Ectodermal cell (in vitro differentiated cells): Measurements from ENCODE around the gene TRMT44.

Experiments
- H3K27ac ChIP-seq: 2 replicates; pipeline ENCODE4 v1.7.0; 2013; ENCODE audit warnings: mild to moderate bottlenecking, low read depth, low read length; ENCODE audit not compliant: insufficient read depth, poor library complexity, severe bottlenecking
- H3K27me3 ChIP-seq: 2 replicates; pipeline ENCODE4 v1.7.0; 2013; ENCODE audit warnings: mild to moderate bottlenecking, low read length; ENCODE audit not compliant: insufficient read depth, control insufficient read depth, poor library complexity, severe bottlenecking
- H3K36me3 ChIP-seq: one replicate; pipeline ENCODE4 v1.7.0; 2013; ENCODE audit warnings: low read length; ENCODE audit not compliant: control insufficient read depth, insufficient read depth
- H3K4me1 ChIP-seq: one replicate; pipeline ENCODE4 v1.7.0; 2013; ENCODE audit warnings: low read length; ENCODE audit not compliant: control insufficient read depth, insufficient read depth
- H3K4me3 ChIP-seq: 2 replicates; pipeline ENCODE4 v1.7.0; 2013; ENCODE audit warnings: low read depth, low read length, control low read depth; ENCODE audit not compliant: insufficient read depth
- H3K9me3 ChIP-seq: 2 replicates; pipeline ENCODE4 v1.7.0; 2013; ENCODE audit warnings: mild to moderate bottlenecking, low read length, moderate library complexity; ENCODE audit not compliant: control insufficient read depth
- WGBS, 2 experiments: methylation state at CpG; one replicate each; pipeline ENCODE4 v1.1.7; 2013; ENCODE audit warnings: missing lambda C conversion rate in 2 of 2; 5-methylcytosine and 5-hydroxymethylcytosine counted together

TRMT44 gene

DNA sequence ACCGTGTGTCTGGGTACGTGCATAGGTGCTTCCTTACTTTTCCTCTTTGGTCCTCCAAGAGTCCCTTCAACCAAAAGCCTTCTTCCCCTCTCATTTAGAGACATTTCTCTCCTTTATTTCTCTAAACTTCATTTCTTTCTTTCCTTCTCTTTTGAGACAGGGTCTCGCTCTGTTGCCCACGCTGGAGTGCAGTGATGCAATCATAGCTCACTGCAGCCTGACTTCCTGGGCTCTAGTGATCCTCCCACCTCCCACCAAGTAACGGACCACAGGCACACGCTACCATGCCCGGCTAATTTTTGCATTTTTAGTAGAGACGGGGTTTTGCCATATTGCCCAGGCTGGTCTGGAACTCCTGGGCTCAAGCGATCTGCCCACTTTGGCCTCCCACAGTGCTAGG is 42.2 kb upstream of the TRMT44 start:
- H3K4me1 ChIP-seq: peaks cover 16% of the 10 kb centered on the region
- no peaks in the 10 kb centered on the region for H3K9me3 ChIP-seq
- no peak overlapping the region for H3K4me3 ChIP-seq
- H3K27me3 ChIP-seq: no peaks in the 10 kb centered on the region
- H3K27ac ChIP-seq: no peak overlapping the region
- no peaks in the 10 kb centered on the region for H3K36me3 ChIP-seq
- WGBS, 2 experiments: 92 to 94% methylated on average over 9 of the region's 9 CpGs

DNA sequence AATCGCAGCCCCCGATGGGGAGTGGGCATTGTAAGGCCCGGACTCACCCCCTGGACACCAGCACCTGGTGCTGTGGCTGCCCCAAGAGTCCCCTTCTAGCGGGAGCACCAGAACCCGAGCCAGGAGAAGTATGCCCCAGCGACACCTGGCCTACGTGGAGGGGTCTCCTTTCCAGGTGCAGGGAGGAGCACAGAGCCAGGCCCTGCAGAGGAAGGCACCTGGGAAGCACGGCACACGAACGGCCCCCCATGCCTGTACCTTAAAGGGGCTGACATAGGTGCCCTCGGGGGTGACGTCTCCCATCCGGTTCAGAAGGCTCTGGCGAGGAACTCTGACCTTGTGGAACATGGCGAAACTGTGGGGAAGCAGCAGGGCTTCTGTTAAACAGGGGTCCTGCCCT is 41.3 kb upstream of the TRMT44 start:
- no peaks in the 10 kb centered on the region for H3K9me3 ChIP-seq
- H3K27ac ChIP-seq: no peak overlapping the region
- H3K4me1 ChIP-seq: peaks cover 7% of the 10 kb centered on the region
- no peaks in the 10 kb centered on the region for H3K36me3 ChIP-seq
- H3K4me3 ChIP-seq: no peak overlapping the region
- no peaks in the 10 kb centered on the region for H3K27me3 ChIP-seq
- 91% methylated on average over 15 of the region's 15 CpGs for WGBS, 2 experiments

DNA sequence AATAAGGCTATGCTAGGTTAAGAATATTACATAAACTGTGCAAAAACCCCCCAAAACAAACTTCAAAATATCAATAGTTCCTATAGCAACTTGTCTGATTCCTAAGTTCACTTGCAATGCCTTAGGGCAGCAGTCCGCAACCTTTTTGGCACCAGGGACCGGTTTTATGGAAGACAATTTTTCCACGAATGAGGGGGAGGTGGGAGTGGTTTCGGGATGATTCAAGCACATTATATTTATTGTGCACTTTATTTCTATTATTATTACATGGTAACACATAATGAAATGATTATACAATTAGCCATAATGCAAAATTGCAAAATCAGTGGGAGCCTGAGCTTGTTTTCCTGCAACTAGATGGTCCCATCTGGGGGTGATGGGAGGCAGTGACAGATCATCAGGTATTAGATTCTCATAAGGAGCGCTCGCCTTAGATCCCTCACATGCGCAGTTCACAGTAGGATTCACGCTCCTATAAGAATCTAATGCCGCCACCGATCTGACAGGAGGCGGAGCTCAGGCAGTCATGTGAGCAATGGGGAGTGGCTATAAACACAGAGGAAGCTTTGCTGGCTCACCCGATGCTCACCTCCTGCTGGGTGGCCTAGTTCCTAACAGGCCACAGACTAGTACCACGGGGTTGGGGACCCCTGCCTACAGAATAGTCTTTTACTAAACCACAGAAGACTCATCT is 39.8 kb upstream of the TRMT44 start:
- WGBS, 2 experiments: 92 to 93% methylated on average over 11 to 12 of the region's 13 CpGs
- Histone ChIP-seq H3K36me3 (no peaks in the 10 kb centered on the region), H3K9me3 (no peaks in the 10 kb centered on the region), H3K4me3 (no peak overlapping the region), H3K27me3 (no peaks in the 10 kb centered on the region), H3K27ac (no peak overlapping the region), H3K4me1 (no peaks in the 10 kb centered on the region)

DNA sequence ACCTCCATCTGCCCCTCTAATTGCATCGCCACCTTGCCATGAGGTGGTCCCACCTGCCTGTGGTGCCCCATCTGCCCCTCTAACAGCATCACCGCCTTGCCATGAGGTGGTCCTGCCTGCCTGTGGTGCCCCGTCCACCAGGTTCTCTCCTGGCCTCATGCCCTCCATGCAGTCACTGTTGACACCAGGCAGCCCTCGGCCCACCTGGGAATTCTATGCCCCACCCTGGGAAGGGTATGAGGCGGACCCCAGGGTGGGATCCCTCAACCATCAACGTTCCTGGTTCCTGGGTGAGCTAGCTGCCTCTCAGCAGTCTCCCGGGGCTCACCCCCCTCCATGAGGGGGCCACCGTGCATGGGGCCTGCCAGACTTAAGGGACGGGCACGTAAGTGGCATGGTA is 38.9 kb upstream of the TRMT44 start:
- H3K4me1 ChIP-seq: no peaks in the 10 kb centered on the region
- H3K36me3 ChIP-seq: no peaks in the 10 kb centered on the region
- 93 to 95% methylated on average over 10 of the region's 10 CpGs for WGBS, 2 experiments
- no peak overlapping the region for H3K27ac ChIP-seq
- H3K27me3 ChIP-seq: no peaks in the 10 kb centered on the region
- no peaks in the 10 kb centered on the region for H3K9me3 ChIP-seq
- no peak overlapping the region for H3K4me3 ChIP-seq

DNA sequence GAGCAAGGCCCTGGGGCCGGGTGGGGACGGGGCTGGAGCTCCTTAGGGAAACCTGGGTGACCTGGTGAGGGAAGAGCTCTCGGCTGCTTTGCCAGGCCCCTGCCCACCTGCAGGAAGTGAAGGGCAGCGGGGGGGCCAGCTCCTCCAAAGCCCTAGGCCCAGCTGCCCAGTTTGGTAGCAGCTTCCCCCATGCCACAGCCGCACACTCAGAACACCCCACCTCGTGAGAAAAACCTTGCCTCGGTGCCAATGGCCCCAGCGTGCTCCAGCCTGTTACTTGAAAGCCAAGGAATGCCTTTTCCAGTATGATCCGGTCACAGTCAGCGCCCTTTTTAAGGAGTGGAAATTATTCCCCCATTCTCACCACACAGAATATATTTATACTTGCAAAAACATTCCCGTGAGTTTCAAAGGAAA is 38.4 kb upstream of the TRMT44 start:
- 90 to 91% methylated on average over 11 of the region's 11 CpGs for WGBS, 2 experiments
- Histone ChIP-seq H3K4me3 (no peak overlapping the region), H3K27ac (no peak overlapping the region), H3K9me3 (no peaks in the 10 kb centered on the region), H3K27me3 (no peaks in the 10 kb centered on the region), H3K4me1 (no peaks in the 10 kb centered on the region), H3K36me3 (no peaks in the 10 kb centered on the region)

DNA sequence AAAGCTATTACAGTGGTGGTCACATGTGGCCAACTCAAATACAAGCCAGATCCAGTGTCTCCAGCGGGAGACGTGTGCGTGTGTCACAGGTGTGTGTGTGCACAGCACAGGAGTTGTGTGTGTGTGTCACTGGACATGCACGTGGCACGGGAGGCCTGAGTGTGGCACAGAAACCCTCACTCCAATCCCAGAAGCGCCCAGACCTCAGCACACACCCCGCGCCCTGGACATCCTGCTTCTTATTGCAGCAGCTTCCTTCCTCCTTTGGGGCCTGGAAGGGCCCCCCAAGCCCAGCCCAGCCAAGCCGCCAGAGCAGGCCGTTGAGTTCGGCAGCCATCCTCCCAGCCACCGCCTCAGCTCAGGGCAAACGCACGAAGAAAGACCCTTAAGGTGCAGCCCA is 37.9 kb upstream of the TRMT44 start:
- H3K9me3 ChIP-seq: no peaks in the 10 kb centered on the region
- H3K4me3 ChIP-seq: no peak overlapping the region
- H3K36me3 ChIP-seq: no peaks in the 10 kb centered on the region
- H3K27me3 ChIP-seq: no peaks in the 10 kb centered on the region
- 92 to 94% methylated on average over 14 of the region's 14 CpGs for WGBS, 2 experiments
- H3K27ac ChIP-seq: no peak overlapping the region
- no peaks in the 10 kb centered on the region for H3K4me1 ChIP-seq

DNA sequence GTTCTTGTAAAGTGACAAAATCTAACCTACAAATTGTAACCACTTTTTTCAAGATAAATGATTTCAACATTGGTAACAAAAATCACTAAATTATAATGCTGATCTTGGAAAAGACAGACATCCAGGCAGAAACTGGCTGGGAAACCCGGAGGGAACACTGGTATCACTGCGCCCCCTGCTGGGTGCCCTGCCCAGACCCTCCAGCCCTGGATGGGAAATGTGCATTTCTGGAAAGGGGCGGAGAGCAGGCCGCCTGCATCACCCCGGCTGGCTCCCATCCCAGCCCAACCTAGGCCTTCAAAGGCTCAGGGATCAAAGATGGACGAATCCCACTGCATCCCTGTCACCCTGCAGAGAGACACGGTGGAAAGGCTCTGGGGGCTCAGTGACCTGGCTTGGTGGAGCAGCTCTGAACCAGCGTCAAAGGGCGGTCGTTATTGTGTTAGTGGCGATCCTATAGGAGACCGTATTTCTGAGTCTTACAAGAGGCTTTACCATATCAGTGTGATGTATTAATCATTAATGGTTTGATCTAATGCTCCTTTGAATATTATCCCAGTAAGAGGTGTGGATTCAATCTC is 37.3 kb upstream of the TRMT44 start:
- no peak overlapping the region for H3K4me3 ChIP-seq
- no peaks in the 10 kb centered on the region for H3K9me3 ChIP-seq
- H3K27ac ChIP-seq: no peak overlapping the region
- WGBS, 2 experiments: 55 to 60% methylated on average over 12 of the region's 12 CpGs
- no peaks in the 10 kb centered on the region for H3K27me3 ChIP-seq
- no peaks in the 10 kb centered on the region for H3K36me3 ChIP-seq
- H3K4me1 ChIP-seq: no peaks in the 10 kb centered on the region

- H3K9me3 ChIP-seq: no peaks in the 10 kb centered on the region
- H3K4me3 ChIP-seq: no peak overlapping the region
- no peaks in the 10 kb centered on the region for H3K27me3 ChIP-seq
- 89% methylated on average over 13 of the region's 13 CpGs for WGBS, 2 experiments
- H3K36me3 ChIP-seq: no peaks in the 10 kb centered on the region
- H3K4me1 ChIP-seq: no peaks in the 10 kb centered on the region
- H3K27ac ChIP-seq: no peak overlapping the region
These were observed 36.6 kb upstream of the TRMT44 start for GRCh38 chr4:8403976-8404375.

GRCh38 chr4:8404791-8405515 is 35.6 kb upstream of the TRMT44 start:
- Histone ChIP-seq H3K27ac (no peak overlapping the region), H3K27me3 (no peaks in the 10 kb centered on the region), H3K4me3 (no peak overlapping the region), H3K4me1 (no peaks in the 10 kb centered on the region), H3K36me3 (no peaks in the 10 kb centered on the region), H3K9me3 (no peaks in the 10 kb centered on the region)
- 93% methylated on average over 14 of the region's 14 CpGs for WGBS, 2 experiments

DNA sequence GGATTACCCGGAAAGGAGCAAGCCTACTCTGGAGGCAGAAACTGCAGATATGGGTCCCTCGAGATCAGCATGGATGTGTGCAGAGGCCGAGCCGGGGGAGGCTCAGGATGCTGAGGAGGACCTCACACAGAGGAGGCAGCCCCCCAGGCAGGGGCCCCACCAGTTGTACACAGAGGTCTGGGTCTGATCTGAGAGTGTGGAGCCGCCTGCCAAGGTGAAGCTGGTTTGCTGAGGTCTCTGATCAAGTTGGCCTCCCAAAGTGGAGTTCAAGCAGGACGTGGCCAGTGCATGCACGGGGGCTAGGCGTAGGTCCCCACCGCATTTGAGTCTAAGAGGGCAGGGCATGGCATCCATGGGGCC is 35.1 kb upstream of the TRMT44 start:
- Histone ChIP-seq H3K9me3 (no peaks in the 10 kb centered on the region), H3K27ac (no peak overlapping the region), H3K4me1 (no peaks in the 10 kb centered on the region), H3K4me3 (no peak overlapping the region), H3K27me3 (no peaks in the 10 kb centered on the region), H3K36me3 (no peaks in the 10 kb centered on the region)
- 95% methylated on average over 9 of the region's 9 CpGs for WGBS, 2 experiments
